DMS153 (cell line): Measurements from ENCODE around the gene KRT28.

Experiments used
- DNase-seq: peaks from one replicate; lab custom pipeline; 2025; lab: John Stamatoyannopoulos, UW

KRT28 gene

GRCh38 chr17:40799859-40800258 lies at the start of gene KRT28:
Gene KRT28 (minus strand): TSS chr17:40799959. CDS start chr17:40799893, 66 bp downstream.
- DNase-seq: no peak

DNA sequence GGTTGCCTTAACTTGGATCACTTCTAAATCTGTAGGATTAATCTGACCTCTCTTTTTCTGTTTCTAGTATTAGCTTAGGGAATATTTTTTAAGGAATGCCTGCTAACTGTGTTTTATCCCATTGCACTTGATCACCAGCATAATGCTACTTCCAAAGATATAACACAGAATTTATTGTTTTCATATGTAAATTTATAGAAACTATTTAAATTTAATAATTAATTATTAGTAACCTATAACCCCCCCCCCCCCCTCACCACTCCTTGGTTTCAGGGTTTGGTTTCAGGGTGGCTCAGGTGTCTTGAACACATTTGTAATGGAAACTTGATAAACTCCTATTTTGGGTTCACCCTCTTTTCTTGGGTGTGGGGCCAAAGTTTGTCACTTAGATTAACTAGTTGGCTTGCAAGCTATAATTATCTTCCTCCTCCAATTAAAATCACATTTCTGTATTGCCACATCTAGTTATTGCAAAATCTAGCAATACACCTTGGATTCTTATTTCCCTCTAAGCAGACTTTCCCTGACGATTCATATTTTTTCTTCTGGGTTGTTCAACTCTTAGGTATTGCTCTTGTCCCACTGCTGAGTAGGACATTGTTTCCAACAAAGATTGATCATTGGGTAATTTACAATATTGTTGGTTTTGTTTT lies 49.0 kb upstream of the KRT28 start:
- DNase-seq: no peak

DNA sequence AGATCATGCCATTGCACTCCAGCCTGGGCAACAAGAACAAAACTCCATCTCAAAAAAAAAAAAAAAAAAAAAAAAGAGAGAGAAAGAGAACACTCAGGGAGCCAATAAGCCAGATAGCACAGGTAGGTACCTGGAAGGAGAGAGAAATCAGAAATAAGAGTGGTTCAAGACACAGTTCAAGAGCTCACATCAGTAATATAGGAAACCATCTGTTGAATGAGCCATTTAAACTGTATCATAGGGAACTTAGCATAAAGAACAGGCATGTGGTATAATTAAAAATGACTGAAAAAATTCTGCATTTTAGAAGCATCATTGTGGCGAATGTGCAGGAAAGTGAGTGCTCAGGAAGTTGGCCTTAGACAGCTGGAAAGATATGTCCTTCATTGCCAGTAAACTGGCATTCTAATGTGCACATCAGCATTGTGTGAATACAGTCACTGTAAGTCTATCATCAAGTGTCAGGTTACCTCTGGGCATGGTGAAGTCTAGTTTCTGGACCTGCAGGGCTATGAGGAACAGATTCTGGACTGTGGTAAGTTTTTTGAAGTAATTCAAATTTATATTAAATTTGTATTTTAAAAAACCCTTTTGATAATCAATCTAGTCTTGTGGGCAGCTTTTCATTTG lies 46.9 kb upstream of the KRT28 start:
- peak; percentile 6 for DNase-seq

DNA sequence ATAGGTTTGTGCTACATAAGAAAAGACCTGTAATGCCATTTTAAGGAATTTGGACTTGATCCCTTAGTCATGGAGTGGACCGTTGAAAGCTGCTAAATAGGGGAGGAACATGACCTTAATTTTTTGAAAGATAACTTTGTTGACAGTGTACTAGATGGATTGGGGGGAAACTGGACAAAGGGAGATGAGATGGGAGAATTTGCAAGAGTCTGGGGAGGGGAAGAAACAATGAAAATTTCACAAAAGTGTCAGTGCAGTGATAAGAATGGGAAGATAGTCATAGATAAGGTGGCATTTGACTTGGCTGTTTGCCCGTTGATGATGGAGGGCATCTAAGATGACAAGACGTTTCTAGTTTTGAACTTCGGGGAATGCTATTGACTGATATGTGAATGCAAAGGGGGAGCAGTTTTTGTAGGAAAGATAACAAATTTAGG lies 44.9 kb upstream of the KRT28 start:
- no peak for DNase-seq

- DNase-seq: no peak
Observed at GRCh38 chr17:40843242-40843641, 43.5 kb upstream of the KRT28 start.

DNA sequence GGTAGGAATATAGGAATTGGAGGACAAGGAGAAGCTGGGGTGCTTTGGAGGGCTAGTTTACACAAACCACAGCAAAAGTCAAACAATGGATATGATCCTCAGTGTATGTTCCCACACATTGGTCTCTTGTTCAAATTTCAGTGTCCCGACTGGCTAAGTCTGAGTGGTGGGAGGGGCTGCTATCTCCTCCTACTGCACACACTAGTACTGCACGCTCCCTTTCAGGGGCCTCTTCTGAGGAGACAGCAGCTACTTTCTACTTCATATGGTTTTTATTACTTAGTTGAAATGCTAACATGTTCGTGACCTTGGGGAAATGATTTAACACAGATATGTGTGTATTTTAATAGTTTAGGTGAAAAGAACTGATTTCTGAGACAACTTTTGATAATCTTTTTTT lies 41.5 kb upstream of the KRT28 start:
- no peak for DNase-seq

DNA sequence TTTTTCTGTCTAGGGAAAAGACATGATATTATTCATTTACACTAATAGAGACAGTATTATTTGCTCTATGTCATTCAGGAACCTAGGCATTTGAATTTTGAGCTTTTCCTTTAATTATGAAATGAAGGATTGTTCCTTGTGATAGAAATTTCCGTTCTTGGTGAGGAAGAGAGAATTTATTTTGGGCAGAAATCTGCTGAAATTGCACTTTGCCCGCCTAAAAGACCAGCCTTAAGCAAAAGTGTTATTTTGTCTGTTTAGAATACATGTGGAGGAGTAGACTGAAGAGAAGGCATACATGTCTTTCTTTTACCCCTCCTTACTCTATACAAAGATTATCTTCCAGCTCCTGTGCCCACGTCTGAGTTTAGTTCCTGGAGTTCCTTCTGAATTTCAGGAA lies 39.4 kb upstream of the KRT28 start:
- no peak for DNase-seq

DNA sequence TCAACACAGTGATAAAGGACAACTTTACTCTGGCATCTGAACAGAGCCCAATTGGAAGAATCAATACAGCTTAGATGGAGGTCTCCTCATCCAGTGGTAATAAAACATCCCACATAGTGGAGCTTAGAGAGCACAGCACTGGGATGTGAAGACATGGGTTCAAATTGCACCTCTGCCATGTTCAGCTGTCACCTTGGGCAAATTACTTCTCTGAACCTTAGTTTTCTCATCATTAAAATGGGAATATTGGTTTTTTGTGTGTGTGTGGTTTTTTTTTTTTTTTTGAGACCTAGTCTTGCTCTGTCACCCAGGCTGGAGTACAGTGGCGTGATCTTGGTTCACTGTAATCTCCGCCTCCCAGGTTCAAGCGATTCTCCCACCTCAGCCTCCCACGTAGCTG lies 36.3 kb upstream of the KRT28 start:
- DNase-seq: no peak

DNA sequence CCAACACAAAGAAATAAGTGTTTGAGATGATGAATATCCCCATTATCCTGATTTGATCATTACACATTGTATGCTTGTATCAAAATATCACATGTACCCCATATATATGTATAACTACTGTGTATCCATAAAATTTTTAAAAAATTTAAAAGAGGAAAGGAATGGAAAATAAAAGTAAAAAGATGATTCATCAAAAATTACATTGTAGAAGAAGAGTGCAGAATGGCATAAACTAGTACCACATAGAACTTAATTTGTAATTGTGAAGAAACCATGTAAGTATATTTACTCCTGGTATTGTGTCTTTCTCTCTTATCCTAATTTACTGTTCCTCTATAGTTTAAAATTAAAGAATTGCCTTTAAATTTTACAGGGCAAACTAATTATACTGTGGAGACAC lies 34.1 kb upstream of the KRT28 start:
- DNase-seq: no peak

- DNase-seq: no peak
Observed at GRCh38 chr17:40832840-40833239, 33.1 kb upstream of the KRT28 start.

GRCh38 chr17:40830085-40830776 lies 30.5 kb upstream of the KRT28 start:
- DNase-seq: no peak

DNA sequence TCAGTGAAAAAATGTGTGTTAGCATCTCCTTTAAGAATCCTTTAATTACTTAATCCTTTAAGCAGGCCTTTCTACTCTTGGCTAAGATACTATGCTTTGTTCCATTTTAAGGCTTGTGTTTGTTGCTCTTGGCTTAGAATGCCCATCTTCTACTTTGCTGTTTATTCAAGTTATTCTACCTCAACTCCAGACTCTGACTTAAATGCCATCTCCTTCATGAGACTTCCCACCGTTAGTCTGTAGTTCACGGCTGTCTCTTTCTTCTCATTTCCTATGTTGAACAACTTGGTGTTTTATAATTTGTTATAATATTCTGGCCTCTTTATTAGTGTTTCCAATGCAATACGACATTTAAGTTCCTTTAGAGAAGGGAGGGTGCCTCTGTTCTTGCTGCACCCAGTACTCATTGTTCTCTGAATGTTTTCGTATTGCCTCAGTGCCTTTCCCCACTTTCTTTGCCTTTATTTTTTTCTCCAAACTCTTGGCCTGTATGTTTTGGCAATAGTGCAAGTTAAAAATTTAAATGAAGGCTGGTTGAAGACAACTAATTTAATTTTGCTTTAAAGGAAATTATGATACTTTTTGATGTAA lies 28.8 kb upstream of the KRT28 start:
- no peak for DNase-seq

DNA sequence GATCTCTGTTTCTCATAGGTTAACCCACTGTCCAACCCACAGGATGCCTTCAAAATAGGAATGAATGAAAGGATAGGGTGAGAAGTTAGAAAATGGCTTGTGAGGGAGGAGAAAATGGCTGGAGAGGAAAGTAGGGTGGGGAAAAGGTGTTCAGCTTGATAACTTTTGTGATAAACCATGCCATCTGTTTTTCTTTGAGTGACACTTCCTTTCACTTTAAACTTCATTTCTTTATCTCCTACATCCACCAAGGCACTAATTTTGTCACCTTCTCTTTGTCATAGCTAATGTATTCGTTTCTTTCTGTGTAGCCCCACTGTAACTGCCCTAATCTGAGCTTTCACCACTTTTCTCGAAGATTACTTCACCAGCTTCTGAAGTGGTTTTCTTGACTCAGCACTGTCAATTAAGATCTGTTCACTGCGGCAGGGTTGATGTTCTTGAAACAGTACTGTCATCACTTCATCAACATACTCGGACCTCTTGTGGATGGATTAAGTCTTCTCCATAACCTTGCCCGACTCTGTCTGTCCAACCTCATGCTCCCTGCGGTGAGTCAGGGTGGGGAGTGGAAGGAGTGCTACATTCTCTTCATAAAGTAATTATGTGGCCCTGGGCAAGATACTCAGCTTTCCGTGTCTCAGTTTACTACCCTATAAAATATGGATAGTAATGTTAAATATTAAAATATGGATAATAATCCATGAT lies 28.1 kb upstream of the KRT28 start:
- DNase-seq: no peak

GRCh38 chr17:40825599-40825998 lies 25.8 kb upstream of the KRT28 start:
- DNase-seq: no peak

GRCh38 chr17:40824015-40824832 lies 24.5 kb upstream of the KRT28 start:
- no peak for DNase-seq

- DNase-seq: no peak
Observed at GRCh38 chr17:40822132-40822812, 22.5 kb upstream of the KRT28 start, which contains the start of gene KRT10. Gene KRT10 (minus strand): TSS chr17:40822614. CDS start chr17:40822585, 29 bp downstream.

DNA sequence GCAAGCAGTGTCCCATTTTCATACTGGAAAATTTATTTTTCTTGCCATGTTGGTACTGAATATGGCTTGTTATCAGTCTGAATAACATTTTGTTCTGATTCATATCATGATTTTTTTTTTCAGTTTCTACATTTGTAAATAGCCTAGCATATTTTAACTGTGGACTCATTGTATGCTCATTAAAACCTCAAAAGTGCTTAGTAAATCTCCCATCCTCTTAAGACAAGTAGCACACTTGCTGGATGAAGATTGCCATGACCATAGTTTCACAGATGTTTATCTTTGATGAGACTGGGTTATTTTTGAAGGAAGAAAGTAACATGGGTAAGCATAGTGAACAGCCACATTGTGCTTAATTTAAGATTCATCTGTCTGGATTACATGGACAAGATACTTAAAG lies 21.8 kb upstream of the KRT28 start:
- no peak for DNase-seq

DNA sequence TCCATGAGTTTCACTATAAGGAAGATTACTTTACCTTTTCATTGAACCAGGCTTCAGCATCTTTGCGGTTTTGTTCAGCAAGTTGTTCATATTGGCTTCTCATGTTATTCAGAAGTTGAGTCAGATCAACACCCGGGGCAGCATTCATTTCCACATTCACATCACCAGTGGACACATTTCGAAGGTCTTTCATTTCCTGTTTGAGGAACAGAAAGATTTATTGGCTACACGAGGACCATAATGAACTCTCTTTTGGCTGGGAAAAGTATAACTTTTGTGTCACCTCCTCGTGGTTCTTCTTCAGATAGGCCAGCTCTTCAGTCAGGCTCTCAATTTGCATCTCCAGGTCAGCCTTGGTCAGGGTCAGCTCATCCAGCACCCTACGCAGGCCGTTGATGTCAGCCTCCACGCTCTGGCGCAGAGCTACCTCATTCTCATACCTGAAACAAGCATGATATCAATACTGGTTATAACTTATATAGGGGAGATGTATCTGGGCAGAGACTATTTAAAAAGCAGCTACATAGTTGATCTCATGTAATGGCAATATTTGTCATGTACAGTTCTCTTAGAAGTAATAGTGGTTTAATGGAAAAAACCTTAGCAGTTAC lies 20.6 kb upstream of the KRT28 start:
- DNase-seq: no peak

DNA sequence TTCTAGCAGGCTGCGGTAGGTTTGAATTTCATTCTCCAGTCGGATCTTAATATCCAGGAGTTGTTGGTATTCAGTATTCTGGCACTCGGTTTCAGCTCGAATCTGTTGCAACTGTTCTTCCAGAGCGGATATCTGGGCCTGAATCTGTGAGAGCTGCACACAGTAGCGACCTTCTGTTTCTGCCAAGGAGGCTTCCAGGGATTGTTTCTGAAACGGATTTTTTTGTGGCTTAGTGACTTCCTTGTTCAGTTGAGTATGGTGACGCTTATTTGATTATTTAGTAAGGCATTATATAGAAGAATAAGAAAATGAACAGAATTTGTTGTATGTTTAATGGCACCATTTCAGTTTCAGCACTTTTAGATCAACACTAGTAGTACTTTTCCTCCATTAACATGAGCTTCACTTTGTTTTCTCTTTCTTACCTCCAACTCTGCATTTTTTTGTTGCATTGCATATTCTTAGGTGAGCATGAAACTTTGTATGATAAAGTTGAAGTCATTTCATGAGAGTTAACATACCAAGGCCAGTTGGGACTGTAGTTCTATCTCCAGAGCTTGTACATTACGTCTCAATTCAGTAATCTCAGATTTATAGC lies 19.9 kb upstream of the KRT28 start:
- DNase-seq: no peak
